ENCODE data around the gene LYSMD3. TPM values are rescaled to one million over a fixed set of nuclear protein-coding genes. Genes with fewer than 3 reads are reported as not detected.
A peak's percentile ranks its signal among the peaks of the same experiment; 100 is the strongest.

The LYSMD3 gene
- total RNA-seq, 1 donor from 2014 or later, result 13.5 TPM

- Mint-ChIP-seq H3K4me1 (ENCODE audit: low read depth) (peaks cover 1% of the 10 kb centered on the region), H3K4me3 (ENCODE audit: low read depth) (peak overlapping the region; percentile 51), H3K27me3 (ENCODE audit: low read depth) (peaks cover 67% of the 10 kb centered on the region), H3K27ac (no peak overlapping the region), H3K9me3 (no peaks in the 10 kb centered on the region), H3K36me3 (ENCODE audit: low read depth) (no peaks in the 10 kb centered on the region)
- intact Hi-C loops (cut with micrococcal nuclease), result no loop called here
- no peak for DNase-seq (ENCODE audit: low spot score)
Observed at GRCh38 chr5:90557871-90558270, 28.5 kb upstream of the LYSMD3 start.

- Mint-ChIP-seq H3K27me3 (ENCODE audit: low read depth) (peaks cover 68% of the 10 kb centered on the region), H3K27ac (no peak overlapping the region), H3K4me3 (ENCODE audit: low read depth) (no peak overlapping the region), H3K4me1 (ENCODE audit: low read depth) (peaks cover 1% of the 10 kb centered on the region), H3K36me3 (ENCODE audit: low read depth) (no peaks in the 10 kb centered on the region), H3K9me3 (no peaks in the 10 kb centered on the region)
- intact Hi-C loops (cut with micrococcal nuclease), result no loop called here
- no peak for DNase-seq (ENCODE audit: low spot score)
Observed at GRCh38 chr5:90557391-90557790, 28.0 kb upstream of the LYSMD3 start.

- H3K27ac Mint-ChIP-seq, result no peak overlapping the region
- intact Hi-C loops (cut with micrococcal nuclease), result no loop called here
- DNase-seq (ENCODE audit: low spot score), result no peak
- no peaks in the 10 kb centered on the region for H3K9me3 Mint-ChIP-seq
- H3K4me3 Mint-ChIP-seq (ENCODE audit: low read depth), result no peak overlapping the region
- no peaks in the 10 kb centered on the region for H3K36me3 Mint-ChIP-seq (ENCODE audit: low read depth)
- peaks cover 1% of the 10 kb centered on the region for H3K4me1 Mint-ChIP-seq (ENCODE audit: low read depth)
- peaks cover 58% of the 10 kb centered on the region for H3K27me3 Mint-ChIP-seq (ENCODE audit: low read depth)
Observed at GRCh38 chr5:90555666-90556065, 26.3 kb upstream of the LYSMD3 start.

- Mint-ChIP-seq H3K9me3 (no peaks in the 10 kb centered on the region), H3K4me3 (ENCODE audit: low read depth) (no peak overlapping the region), H3K27me3 (ENCODE audit: low read depth) (peaks cover 51% of the 10 kb centered on the region), H3K27ac (no peak overlapping the region), H3K36me3 (ENCODE audit: low read depth) (no peaks in the 10 kb centered on the region), H3K4me1 (ENCODE audit: low read depth) (peaks cover 3% of the 10 kb centered on the region)
- DNase-seq (ENCODE audit: low spot score), result no peak
- intact Hi-C loops (cut with micrococcal nuclease), result no loop called here
Observed at GRCh38 chr5:90554358-90555006, 25.1 kb upstream of the LYSMD3 start.

- Mint-ChIP-seq H3K36me3 (ENCODE audit: low read depth) (no peaks in the 10 kb centered on the region), H3K27me3 (ENCODE audit: low read depth) (peaks cover 47% of the 10 kb centered on the region), H3K4me1 (ENCODE audit: low read depth) (peaks cover 3% of the 10 kb centered on the region), H3K27ac (no peak overlapping the region), H3K9me3 (no peaks in the 10 kb centered on the region), H3K4me3 (ENCODE audit: low read depth) (no peak overlapping the region)
- intact Hi-C loops (cut with micrococcal nuclease), result no loop called here
- no peak for DNase-seq (ENCODE audit: low spot score)
Observed at GRCh38 chr5:90553711-90554110, 24.3 kb upstream of the LYSMD3 start.

GRCh38 chr5:90551376-90551775, 22.0 kb upstream of the LYSMD3 start:
- H3K27me3 Mint-ChIP-seq (ENCODE audit: low read depth), result peaks cover 28% of the 10 kb centered on the region
- peaks cover 1% of the 10 kb centered on the region for H3K4me1 Mint-ChIP-seq (ENCODE audit: low read depth)
- no peak overlapping the region for H3K27ac Mint-ChIP-seq
- H3K9me3 Mint-ChIP-seq, result no peaks in the 10 kb centered on the region
- no peak overlapping the region for H3K4me3 Mint-ChIP-seq (ENCODE audit: low read depth)
- no peak for DNase-seq (ENCODE audit: low spot score)
- intact Hi-C loops (cut with micrococcal nuclease), result no loop called here
- no peaks in the 10 kb centered on the region for H3K36me3 Mint-ChIP-seq (ENCODE audit: low read depth)

- intact Hi-C loops (cut with micrococcal nuclease), result no loop called here
- no peaks in the 10 kb centered on the region for H3K9me3 Mint-ChIP-seq
- no peak overlapping the region for H3K27ac Mint-ChIP-seq
- H3K27me3 Mint-ChIP-seq (ENCODE audit: low read depth), result peaks cover 26% of the 10 kb centered on the region
- no peak for DNase-seq (ENCODE audit: low spot score)
- H3K4me3 Mint-ChIP-seq (ENCODE audit: low read depth), result no peak overlapping the region
- H3K36me3 Mint-ChIP-seq (ENCODE audit: low read depth), result no peaks in the 10 kb centered on the region
- peaks cover 1% of the 10 kb centered on the region for H3K4me1 Mint-ChIP-seq (ENCODE audit: low read depth)
Observed at GRCh38 chr5:90550963-90551362, 21.6 kb upstream of the LYSMD3 start.

GRCh38 chr5:90549729-90550275, 20.4 kb upstream of the LYSMD3 start:
- Mint-ChIP-seq H3K36me3 (ENCODE audit: low read depth) (no peaks in the 10 kb centered on the region), H3K9me3 (no peaks in the 10 kb centered on the region), H3K4me3 (ENCODE audit: low read depth) (no peak overlapping the region), H3K27me3 (ENCODE audit: low read depth) (peaks cover 27% of the 10 kb centered on the region), H3K4me1 (ENCODE audit: low read depth) (peaks cover 1% of the 10 kb centered on the region), H3K27ac (no peak overlapping the region)
- intact Hi-C loops (cut with micrococcal nuclease), result no loop called here
- no peak for DNase-seq (ENCODE audit: low spot score)

- intact Hi-C loops (cut with micrococcal nuclease), result no loop called here
- no peaks in the 10 kb centered on the region for H3K9me3 Mint-ChIP-seq
- no peak overlapping the region for H3K27ac Mint-ChIP-seq
- peaks cover 1% of the 10 kb centered on the region for H3K4me1 Mint-ChIP-seq (ENCODE audit: low read depth)
- H3K27me3 Mint-ChIP-seq (ENCODE audit: low read depth), result peaks cover 30% of the 10 kb centered on the region
- H3K36me3 Mint-ChIP-seq (ENCODE audit: low read depth), result no peaks in the 10 kb centered on the region
- no peak for DNase-seq (ENCODE audit: low spot score)
- H3K4me3 Mint-ChIP-seq (ENCODE audit: low read depth), result no peak overlapping the region
Observed at GRCh38 chr5:90549223-90549622, 19.8 kb upstream of the LYSMD3 start.

GRCh38 chr5:90548069-90548593, 18.7 kb upstream of the LYSMD3 start:
- peaks cover 27% of the 10 kb centered on the region for H3K27me3 Mint-ChIP-seq (ENCODE audit: low read depth)
- intact Hi-C loops (cut with micrococcal nuclease), result no loop called here
- no peak overlapping the region for H3K27ac Mint-ChIP-seq
- H3K36me3 Mint-ChIP-seq (ENCODE audit: low read depth), result no peaks in the 10 kb centered on the region
- no peak for DNase-seq (ENCODE audit: low spot score)
- peaks cover 1% of the 10 kb centered on the region for H3K4me1 Mint-ChIP-seq (ENCODE audit: low read depth)
- H3K4me3 Mint-ChIP-seq (ENCODE audit: low read depth), result no peak overlapping the region
- no peaks in the 10 kb centered on the region for H3K9me3 Mint-ChIP-seq

- Mint-ChIP-seq H3K27ac (no peak overlapping the region), H3K27me3 (ENCODE audit: low read depth) (peaks cover 26% of the 10 kb centered on the region), H3K4me3 (ENCODE audit: low read depth) (no peak overlapping the region), H3K4me1 (ENCODE audit: low read depth) (peaks cover 1% of the 10 kb centered on the region), H3K9me3 (no peaks in the 10 kb centered on the region), H3K36me3 (ENCODE audit: low read depth) (no peaks in the 10 kb centered on the region)
- DNase-seq (ENCODE audit: low spot score), result no peak
- intact Hi-C loops (cut with micrococcal nuclease), result no loop called here
Observed at GRCh38 chr5:90547072-90547536, 17.7 kb upstream of the LYSMD3 start.

GRCh38 chr5:90546216-90546837, 16.9 kb upstream of the LYSMD3 start:
- Mint-ChIP-seq H3K27ac (no peak overlapping the region), H3K27me3 (ENCODE audit: low read depth) (peaks cover 23% of the 10 kb centered on the region), H3K4me1 (ENCODE audit: low read depth) (peaks cover 1% of the 10 kb centered on the region), H3K4me3 (ENCODE audit: low read depth) (no peak overlapping the region), H3K36me3 (ENCODE audit: low read depth) (no peaks in the 10 kb centered on the region), H3K9me3 (no peaks in the 10 kb centered on the region)
- DNase-seq (ENCODE audit: low spot score), result no peak
- intact Hi-C loops (cut with micrococcal nuclease), result no loop called here

GRCh38 chr5:90545511-90545910, 16.1 kb upstream of the LYSMD3 start:
- Mint-ChIP-seq H3K27ac (no peak overlapping the region), H3K4me1 (ENCODE audit: low read depth) (peaks cover 1% of the 10 kb centered on the region), H3K4me3 (ENCODE audit: low read depth) (no peak overlapping the region), H3K27me3 (ENCODE audit: low read depth) (peaks cover 27% of the 10 kb centered on the region), H3K9me3 (no peaks in the 10 kb centered on the region), H3K36me3 (ENCODE audit: low read depth) (no peaks in the 10 kb centered on the region)
- intact Hi-C loops (cut with micrococcal nuclease), result no loop called here
- no peak for DNase-seq (ENCODE audit: low spot score)
